BJ (cell line): ENCODE results near the gene PPP1CA. TPM values are rescaled to one million over a fixed set of nuclear protein-coding genes. Genes with fewer than 3 reads are reported as not detected.

Source experiments
- CTCF ChIA-PET: fragments of 350-600 bp; formaldehyde crosslinking; extraction: SDS; loops from one replicate; lab custom pipeline; 2021; ENCODE audit warnings: antibody characterized with exemption, inconsistent platforms; lab: Yijun Ruan, JAX
- POLR2A ChIA-PET: fragments of 300-600 bp; sonication (Branson Sonifier 250); formaldehyde crosslinking; extraction: SDS; loops from one replicate; lab custom pipeline; 2021; ENCODE audit warnings: antibody characterized with exemption; lab: Charles Lee
- DNase-seq: peaks from one replicate; pipeline ENCODE4 v3.0.0-alpha.2; 2011; ENCODE audit warnings: low read depth
- H3K27me3 ChIP-seq: 2 replicates; pipeline ENCODE4 v1.6.0; 2011; ENCODE audit warnings: low read length; ENCODE audit not compliant: control insufficient read depth, insufficient read depth
- H3K36me3 ChIP-seq: 2 replicates; pipeline ENCODE4 v1.5.1; 2011; ENCODE audit warnings: low read length; ENCODE audit not compliant: control insufficient read depth, insufficient read depth
- H3K4me3 ChIP-seq: 2 replicates; pipeline ENCODE4 v1.5.1; 2011; ENCODE audit warnings: low read depth, mild to moderate bottlenecking, control low read depth, low read length
- polyA plus RNA-seq: library from polyadenylated mRNA; depleted of rRNA; stranded (reverse); fragments of >200 nt; gene quantifications from 2 replicates; pipeline ENCODE4 v1.2.3, GENCODE V29; 2011
- TF ChIP-seq, protein P1 (sequence below): IDR thresholded peaks from 2 replicates; pipeline ENCODE4 v1.5.1; 2011; ENCODE audit warnings: low read depth, mild to moderate bottlenecking, control low read depth, inconsistent platforms, low read length, moderate library complexity; ENCODE audit not compliant: insufficient read depth

PPP1CA gene
- polyA plus RNA-seq, 1 experiment, result 233 TPM

DNA sequence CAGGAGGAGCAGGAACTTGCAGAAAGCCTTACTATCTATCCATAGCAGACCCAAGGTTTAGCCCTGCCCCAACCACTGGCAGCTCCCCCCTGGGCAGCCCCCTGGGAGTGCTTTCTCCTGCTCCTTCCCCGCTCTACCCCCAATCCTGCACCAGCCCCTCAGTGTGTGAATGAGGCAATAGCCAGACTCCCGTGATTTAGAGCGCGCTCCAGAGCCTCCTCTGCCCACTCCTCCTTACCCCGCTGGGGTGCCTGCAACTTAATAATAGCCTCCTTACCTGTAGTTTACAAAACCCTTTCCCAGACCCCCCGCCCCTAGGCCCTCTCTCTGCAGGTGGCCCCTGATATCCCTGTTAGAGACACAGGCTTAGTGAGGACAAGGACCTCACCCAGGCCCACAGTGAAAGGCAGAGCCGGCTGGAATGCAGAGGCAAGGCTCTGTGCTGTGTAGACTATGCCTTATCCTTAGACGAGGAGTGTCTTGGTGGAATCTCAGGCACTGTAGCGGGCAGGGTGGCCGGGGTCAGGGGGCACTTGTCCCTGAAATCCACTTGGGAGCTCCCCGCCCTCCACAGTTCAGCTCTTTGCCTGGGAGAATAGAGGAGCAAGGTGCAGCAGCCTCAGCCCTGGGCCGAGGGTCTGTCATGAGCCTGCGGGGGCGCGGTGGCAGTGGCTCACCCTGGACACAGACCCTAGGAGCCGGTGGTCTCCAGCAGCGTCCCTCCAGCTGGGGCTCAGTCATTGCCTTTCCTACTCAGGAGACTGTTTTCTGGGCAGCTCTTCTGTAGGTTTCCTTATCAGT, 9.5 kb upstream of the PPP1CA start:
- DNase-seq, result no peak
- no peak overlapping the region for H3K4me3 ChIP-seq
- ChIA-PET CTCF (interaction anchor here (1.9 kb wide), 1 partner anchor 29 kb away, joined by 5 read pairs; no protein-coding TSS in a partner anchor), POLR2A (no interaction called here)
- peaks cover 17% of the 10 kb centered on the region for H3K27me3 ChIP-seq
- TF ChIP-seq, protein P1, sequence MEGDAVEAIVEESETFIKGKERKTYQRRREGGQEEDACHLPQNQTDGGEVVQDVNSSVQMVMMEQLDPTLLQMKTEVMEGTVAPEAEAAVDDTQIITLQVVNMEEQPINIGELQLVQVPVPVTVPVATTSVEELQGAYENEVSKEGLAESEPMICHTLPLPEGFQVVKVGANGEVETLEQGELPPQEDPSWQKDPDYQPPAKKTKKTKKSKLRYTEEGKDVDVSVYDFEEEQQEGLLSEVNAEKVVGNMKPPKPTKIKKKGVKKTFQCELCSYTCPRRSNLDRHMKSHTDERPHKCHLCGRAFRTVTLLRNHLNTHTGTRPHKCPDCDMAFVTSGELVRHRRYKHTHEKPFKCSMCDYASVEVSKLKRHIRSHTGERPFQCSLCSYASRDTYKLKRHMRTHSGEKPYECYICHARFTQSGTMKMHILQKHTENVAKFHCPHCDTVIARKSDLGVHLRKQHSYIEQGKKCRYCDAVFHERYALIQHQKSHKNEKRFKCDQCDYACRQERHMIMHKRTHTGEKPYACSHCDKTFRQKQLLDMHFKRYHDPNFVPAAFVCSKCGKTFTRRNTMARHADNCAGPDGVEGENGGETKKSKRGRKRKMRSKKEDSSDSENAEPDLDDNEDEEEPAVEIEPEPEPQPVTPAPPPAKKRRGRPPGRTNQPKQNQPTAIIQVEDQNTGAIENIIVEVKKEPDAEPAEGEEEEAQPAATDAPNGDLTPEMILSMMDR, result no peak
- no peaks in the 10 kb centered on the region for H3K36me3 ChIP-seq

DNA sequence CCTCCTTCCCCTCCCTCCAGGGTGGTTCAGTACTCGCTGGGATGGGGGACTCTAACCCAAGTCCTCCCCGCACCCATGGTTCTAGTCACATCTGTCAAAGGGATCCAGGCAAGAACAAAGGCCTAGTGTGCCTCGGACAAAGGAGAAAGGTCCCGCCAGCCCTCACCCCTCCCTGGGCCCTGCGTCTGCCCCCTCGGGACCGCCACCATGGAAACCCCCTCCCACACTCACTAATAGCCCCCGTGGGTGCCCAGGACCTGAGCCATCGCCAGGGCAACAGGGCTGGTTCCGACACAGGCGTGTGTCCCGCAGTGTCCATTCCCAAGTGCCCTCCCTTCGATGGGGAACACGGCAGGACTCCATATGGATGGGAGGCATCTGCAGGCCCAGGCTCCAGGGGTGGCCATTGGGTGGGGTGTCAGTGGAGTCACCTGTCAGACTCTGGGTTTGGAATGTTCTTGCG, 8.7 kb upstream of the PPP1CA start:
- H3K4me3 ChIP-seq, result no peak overlapping the region
- DNase-seq, result no peak
- peaks cover 17% of the 10 kb centered on the region for H3K27me3 ChIP-seq
- POLR2A ChIA-PET, result no interaction called here
- H3K36me3 ChIP-seq, result no peaks in the 10 kb centered on the region
- TF ChIP-seq, protein P1, result no peak
- CTCF ChIA-PET, result no interaction called here

DNA sequence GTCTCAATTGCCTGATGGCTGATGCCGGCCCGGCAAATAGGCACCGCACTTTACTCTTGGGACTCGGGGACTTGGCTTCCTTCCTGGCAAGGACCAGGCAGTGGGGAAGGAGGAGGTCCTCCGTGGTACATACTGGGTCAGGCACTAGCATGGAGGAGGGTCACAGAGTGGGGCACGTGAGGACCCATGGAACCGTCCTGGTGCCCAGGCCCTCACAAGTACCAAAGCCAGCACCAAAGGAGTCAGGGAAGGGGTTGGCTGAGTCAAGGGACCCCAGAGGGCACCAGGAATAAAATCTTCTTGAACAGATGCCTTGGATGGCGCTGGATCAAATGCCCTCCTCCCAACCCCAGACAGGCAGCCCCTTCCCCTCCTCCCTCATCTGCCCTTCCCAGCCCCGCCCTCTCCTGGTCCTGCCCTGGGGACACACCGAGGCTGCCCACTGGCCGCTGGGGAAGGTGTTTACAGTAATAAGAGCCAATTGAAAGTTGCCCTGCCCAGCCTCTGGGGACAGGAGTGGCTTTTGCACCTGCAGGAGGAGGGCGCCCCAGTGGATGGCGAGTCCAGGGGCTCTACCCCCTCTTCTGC, 8.2 kb upstream of the PPP1CA start:
- no peaks in the 10 kb centered on the region for H3K36me3 ChIP-seq
- peaks cover 14% of the 10 kb centered on the region for H3K27me3 ChIP-seq
- ChIA-PET POLR2A (no interaction called here), CTCF (no interaction called here)
- no peak overlapping the region for H3K4me3 ChIP-seq
- no peak for DNase-seq
- TF ChIP-seq, protein P1, result no peak

DNA sequence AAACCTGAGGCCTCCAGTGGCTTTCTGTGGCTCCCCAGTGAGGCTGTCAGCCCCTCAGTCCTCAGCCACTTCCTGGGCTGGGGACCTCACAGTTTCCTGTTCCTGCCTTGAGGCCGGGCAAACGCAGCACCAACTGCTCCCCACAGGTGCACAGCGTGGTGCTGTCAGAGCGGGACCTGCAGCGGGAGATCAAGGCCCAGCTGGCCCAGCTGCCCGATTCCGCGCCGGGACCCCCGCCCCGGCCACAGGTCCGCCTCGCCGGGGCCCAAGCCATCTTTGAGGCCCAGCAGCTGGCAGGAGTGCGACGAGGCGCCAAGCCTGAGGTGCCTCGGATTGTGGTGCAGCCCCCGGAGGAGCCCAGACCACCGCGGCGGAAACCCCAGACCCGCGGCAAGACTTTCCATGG, 7.6 kb upstream of the PPP1CA start:
- no peaks in the 10 kb centered on the region for H3K36me3 ChIP-seq
- POLR2A ChIA-PET, result no interaction called here
- TF ChIP-seq, protein P1, result no peak
- H3K27me3 ChIP-seq, result peaks cover 14% of the 10 kb centered on the region
- no peak overlapping the region for H3K4me3 ChIP-seq
- CTCF ChIA-PET, result interaction anchor here (1.2 kb wide), 1 partner anchor 58 kb away, joined by 3 read pairs; no protein-coding TSS in a partner anchor
- DNase-seq, result no peak

DNA sequence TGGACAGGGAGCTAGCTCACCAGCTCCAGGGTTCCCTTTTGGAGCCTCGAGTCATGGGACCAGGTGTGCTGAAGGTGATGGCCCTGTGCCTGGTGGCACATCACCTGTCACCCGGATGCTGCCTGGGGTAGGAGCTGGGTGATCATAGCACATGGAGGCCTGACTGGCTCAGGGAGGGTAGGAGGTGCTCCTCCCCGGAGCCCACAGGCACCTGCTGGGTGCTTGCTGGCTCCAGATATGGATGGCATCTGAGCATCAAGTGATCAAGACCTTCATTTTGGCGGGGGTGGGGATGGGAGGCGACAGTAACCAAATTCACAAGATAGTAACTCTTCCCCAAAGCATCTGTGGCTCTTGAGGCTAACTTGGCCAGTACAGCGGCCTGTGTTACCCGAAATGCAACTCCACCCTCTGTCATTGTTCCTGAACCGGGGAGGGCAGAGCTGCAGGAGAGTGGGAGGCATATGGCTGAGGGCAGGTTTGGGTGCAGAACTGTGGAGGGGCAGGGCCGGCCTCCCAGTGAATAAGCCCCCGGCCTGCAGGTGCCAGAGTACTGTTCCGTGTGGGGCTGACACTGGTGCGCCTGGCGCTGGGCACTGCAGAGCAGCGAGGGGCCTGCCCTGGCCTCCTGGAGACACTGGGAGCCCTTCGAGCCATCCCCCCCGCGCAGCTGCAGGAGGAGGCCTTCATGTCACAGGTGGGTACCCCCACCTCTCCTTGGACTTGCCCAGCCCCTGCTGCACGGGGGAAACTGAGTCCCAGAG, 7.0 kb upstream of the PPP1CA start:
- ChIA-PET POLR2A (no interaction called here), CTCF (interaction anchor here (1.2 kb wide), 1 partner anchor 57 kb away, joined by 3 read pairs; no protein-coding TSS in a partner anchor)
- no peak overlapping the region for H3K4me3 ChIP-seq
- no peaks in the 10 kb centered on the region for H3K36me3 ChIP-seq
- TF ChIP-seq, protein P1, result no peak
- H3K27me3 ChIP-seq, result peaks cover 14% of the 10 kb centered on the region
- DNase-seq, result no peak
